ENCODE measurements around the gene SLFN11. TPM values are rescaled to one million over a fixed set of nuclear protein-coding genes. Genes with fewer than 3 reads are reported as not detected.
"Not testable (repeated sequence)": the region's sequence is repeated elsewhere in the genome, so short reads cannot be mapped to it uniquely, and the experiment has no call there.

SLFN11 gene
- total RNA-seq, 1 experiment from 2014 or later, result not detected

DNA sequence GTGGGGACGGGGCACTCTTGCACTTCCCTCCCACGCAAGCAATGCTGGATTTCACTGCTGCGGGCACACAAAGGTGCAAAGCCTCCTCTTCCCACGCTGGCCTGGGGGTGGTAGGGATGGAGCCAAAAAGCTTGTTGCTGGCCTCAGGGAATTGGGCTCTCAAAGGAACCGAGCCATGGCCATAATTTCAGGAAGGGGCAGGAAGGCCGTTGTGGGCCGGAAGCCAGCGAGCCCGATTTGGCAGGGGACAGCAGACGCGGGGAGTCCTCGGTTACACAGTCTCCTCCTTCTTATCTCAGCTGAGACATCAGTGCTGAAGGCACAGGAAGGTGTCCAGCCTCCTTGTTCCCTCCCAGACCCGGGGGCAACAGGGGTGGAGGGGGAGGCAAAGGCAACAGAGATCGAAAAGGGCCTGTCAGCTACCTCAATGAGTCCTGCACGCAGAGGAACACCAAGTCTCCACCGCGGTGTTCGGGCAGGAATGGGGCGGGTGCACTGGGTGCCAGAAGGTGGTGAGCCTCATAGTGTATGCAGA, 59.5 kb downstream of the SLFN11 start:
- intact Hi-C loops (cut with micrococcal nuclease), result loop anchor here (10.0 kb wide), 2 partner anchors 69 to 431 kb away; partner anchors contain the start of gene SLFN5
- BruUV-seq (replicated peaks), result no TSS peak
- ChIA-PET CTCF (interaction anchor here (0.7 to 11.1 kb wide), 17 partner anchors 13 to 418 kb away, joined by 3 to 394 read pairs (median 3); partner anchors contain the start of gene SLFN12L), POLR2A (interaction anchor here (2.4 to 2.7 kb wide), 2 partner anchors 71 to 119 kb away, joined by 6 to 16 read pairs; partner anchors contain the start of genes SLFN12 and SLFN5)
- TF ChIP-seq, protein P1, sequence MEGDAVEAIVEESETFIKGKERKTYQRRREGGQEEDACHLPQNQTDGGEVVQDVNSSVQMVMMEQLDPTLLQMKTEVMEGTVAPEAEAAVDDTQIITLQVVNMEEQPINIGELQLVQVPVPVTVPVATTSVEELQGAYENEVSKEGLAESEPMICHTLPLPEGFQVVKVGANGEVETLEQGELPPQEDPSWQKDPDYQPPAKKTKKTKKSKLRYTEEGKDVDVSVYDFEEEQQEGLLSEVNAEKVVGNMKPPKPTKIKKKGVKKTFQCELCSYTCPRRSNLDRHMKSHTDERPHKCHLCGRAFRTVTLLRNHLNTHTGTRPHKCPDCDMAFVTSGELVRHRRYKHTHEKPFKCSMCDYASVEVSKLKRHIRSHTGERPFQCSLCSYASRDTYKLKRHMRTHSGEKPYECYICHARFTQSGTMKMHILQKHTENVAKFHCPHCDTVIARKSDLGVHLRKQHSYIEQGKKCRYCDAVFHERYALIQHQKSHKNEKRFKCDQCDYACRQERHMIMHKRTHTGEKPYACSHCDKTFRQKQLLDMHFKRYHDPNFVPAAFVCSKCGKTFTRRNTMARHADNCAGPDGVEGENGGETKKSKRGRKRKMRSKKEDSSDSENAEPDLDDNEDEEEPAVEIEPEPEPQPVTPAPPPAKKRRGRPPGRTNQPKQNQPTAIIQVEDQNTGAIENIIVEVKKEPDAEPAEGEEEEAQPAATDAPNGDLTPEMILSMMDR (IDR thresholded peaks at IDR 0.05; ENCODE audit: unreplicated experiment), result no peak
- peak; percentile 26 for DNase-seq (ENCODE audit: unreplicated experiment)
- Mint-ChIP-seq H3K27me3 (ENCODE audit: insufficient read depth, unreplicated experiment) (peaks cover 81% of the 10 kb centered on the region), H3K36me3 (ENCODE audit: insufficient read depth, unreplicated experiment) (no peaks in the 10 kb centered on the region), H3K27ac (ENCODE audit: low read depth, unreplicated experiment) (no peak overlapping the region), H3K9me3 (ENCODE audit: unreplicated experiment) (no peaks in the 10 kb centered on the region), H3K4me3 (ENCODE audit: unreplicated experiment) (no peak overlapping the region), H3K4me1 (ENCODE audit: insufficient read depth, unreplicated experiment) (peaks cover 14% of the 10 kb centered on the region)

DNA sequence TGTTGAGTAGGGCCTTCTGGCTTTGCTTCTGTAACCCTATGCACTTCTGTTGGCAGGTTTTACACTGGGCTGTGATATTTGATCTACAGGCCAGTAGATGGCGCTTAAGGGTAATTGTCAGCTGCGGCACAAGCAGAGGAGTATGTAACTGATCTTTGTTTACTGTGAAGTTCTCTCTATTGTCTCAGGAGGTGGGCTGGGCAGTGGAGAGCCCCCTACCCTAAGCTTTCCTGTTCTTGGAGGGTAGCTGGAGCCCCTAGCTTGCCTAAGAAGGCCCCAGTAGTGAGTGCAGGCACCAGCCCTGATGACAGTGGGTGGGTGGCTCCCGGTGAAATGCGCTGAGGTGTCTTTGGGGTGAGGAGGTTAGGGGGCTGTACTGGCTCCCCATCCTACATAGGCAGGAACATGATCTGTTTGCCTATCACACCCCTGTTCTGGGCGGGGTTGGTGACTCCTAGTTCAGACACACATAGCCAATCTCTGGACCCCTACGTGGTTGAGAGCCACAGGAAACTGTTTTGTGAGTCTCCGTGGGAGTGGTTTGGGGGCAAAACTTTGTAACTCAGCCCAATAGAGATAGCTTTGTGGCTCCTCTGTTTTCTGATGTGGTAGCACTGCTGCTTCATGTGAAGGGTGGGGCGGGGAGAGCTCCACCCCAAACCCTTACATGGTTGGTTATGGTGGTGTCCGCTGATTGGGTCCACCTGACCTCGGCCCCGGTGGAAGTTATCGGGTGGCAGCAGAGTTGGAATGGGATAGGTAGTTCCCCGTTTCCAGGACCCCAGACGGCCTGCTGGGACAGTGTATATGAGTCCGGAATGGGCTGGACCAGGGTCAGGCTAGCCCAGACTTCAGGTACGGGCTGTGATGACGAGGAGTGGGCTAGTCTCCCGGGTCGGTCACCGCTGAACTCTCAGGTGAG, 60.4 kb downstream of the SLFN11 start:
- peaks cover 81% of the 10 kb centered on the region for H3K27me3 Mint-ChIP-seq (ENCODE audit: insufficient read depth, unreplicated experiment)
- peaks cover 14% of the 10 kb centered on the region for H3K4me1 Mint-ChIP-seq (ENCODE audit: insufficient read depth, unreplicated experiment)
- H3K27ac Mint-ChIP-seq (ENCODE audit: low read depth, unreplicated experiment), result no peak overlapping the region
- intact Hi-C loops (cut with micrococcal nuclease), result loop anchor here (1.0 to 10.0 kb wide), 5 partner anchors 68 to 432 kb away; partner anchors contain the start of gene SLFN5
- ChIA-PET POLR2A (interaction anchor here (0.6 to 2.4 kb wide), 3 partner anchors 70 to 215 kb away, joined by 3 to 6 read pairs (median 3); partner anchors contain the start of gene SLFN5), CTCF (interaction anchor here (0.5 to 11.1 kb wide), 57 partner anchors 9 to 870 kb away, joined by 3 to 394 read pairs (median 3); partner anchors contain the start of gene SLFN12L)
- DNase-seq (ENCODE audit: unreplicated experiment), result peak; percentile 77
- H3K9me3 Mint-ChIP-seq (ENCODE audit: unreplicated experiment), result no peaks in the 10 kb centered on the region
- TF ChIP-seq, protein P1 (IDR thresholded peaks at IDR 0.05; ENCODE audit: unreplicated experiment), result peak; percentile 77
- BruUV-seq (replicated peaks), result no TSS peak
- no peaks in the 10 kb centered on the region for H3K36me3 Mint-ChIP-seq (ENCODE audit: insufficient read depth, unreplicated experiment)
- H3K4me3 Mint-ChIP-seq (ENCODE audit: unreplicated experiment), result no peak overlapping the region

- no peak for DNase-seq (ENCODE audit: unreplicated experiment)
- Mint-ChIP-seq H3K27ac (ENCODE audit: low read depth, unreplicated experiment) (no peak overlapping the region), H3K4me3 (ENCODE audit: unreplicated experiment) (no peak overlapping the region), H3K27me3 (ENCODE audit: insufficient read depth, unreplicated experiment) (peaks cover 81% of the 10 kb centered on the region), H3K4me1 (ENCODE audit: insufficient read depth, unreplicated experiment) (peaks cover 14% of the 10 kb centered on the region), H3K9me3 (ENCODE audit: unreplicated experiment) (no peaks in the 10 kb centered on the region), H3K36me3 (ENCODE audit: insufficient read depth, unreplicated experiment) (no peaks in the 10 kb centered on the region)
- TF ChIP-seq, protein P1 (IDR thresholded peaks at IDR 0.05; ENCODE audit: unreplicated experiment), result no peak
- intact Hi-C loops (cut with micrococcal nuclease), result loop anchor here (1.0 to 10.0 kb wide), 5 partner anchors 68 to 432 kb away; partner anchors contain the start of gene SLFN5
- BruUV-seq (replicated peaks), result no TSS peak
- CTCF ChIA-PET, result interaction anchor here (0.5 to 11.1 kb wide), 42 partner anchors 8 to 1242 kb away, joined by 3 to 394 read pairs (median 4); partner anchors contain the start of gene SLFN12L
- POLR2A ChIA-PET, result interaction anchor here (0.6 kb wide), 1 partner anchor 196 kb away, joined by 3 read pairs; no protein-coding TSS in a partner anchor
These were observed 61.1 kb downstream of the SLFN11 start for GRCh38 chr17:35312346-35312745.

DNA sequence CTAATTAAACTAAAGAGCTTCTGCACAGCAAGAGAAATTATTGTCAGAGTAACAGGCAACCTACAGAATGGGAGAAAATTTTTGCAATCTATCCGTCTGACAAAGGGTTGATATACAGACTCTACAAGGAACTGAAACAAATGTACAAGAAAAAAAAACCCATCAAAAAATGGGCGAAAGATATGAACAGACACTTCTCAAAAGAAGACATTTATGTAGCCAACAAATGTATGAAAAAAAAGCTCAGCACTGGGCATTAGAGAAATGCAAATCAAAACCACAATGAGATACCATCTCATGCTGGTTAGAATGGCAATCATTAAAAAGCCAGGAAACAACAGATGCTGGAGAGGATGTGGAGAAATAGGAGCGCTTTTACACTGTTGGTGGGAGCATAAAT, 64.1 kb downstream of the SLFN11 start:
- CTCF ChIA-PET, result interaction anchor here (11.1 kb wide), 1 partner anchor 228 kb away, joined by 394 read pairs; the partner anchor contains the start of gene SLFN12L
- H3K4me1 Mint-ChIP-seq (ENCODE audit: insufficient read depth, unreplicated experiment); intact Hi-C loops (cut with micrococcal nuclease): not testable (repeated sequence)

More for the DNA sequence above, 64.1 kb downstream of the SLFN11 start:
- H3K4me3 Mint-ChIP-seq (ENCODE audit: unreplicated experiment); H3K36me3 Mint-ChIP-seq (ENCODE audit: insufficient read depth, unreplicated experiment); BruUV-seq (replicated peaks); DNase-seq (ENCODE audit: unreplicated experiment); POLR2A ChIA-PET; H3K27ac Mint-ChIP-seq (ENCODE audit: low read depth, unreplicated experiment); H3K9me3 Mint-ChIP-seq (ENCODE audit: unreplicated experiment): not testable (repeated sequence)
- peaks cover 87% of the 10 kb centered on the region for H3K27me3 Mint-ChIP-seq (ENCODE audit: insufficient read depth, unreplicated experiment)

Other genes with a start within 250 kb of the SLFN11 start
- 24.3 and 36.2 TPM in 2 replicates for gene NLE1, start 231.3 kb downstream of the SLFN11 start, total RNA-seq (2022)
- gene UNC45B, start 225.8 kb downstream of the SLFN11 start, total RNA-seq (2022), result not detected in 2 replicates
- gene SLC35G3, start 179.2 kb downstream of the SLFN11 start, total RNA-seq (2022), result not detected in 2 replicates
- 133 and 205 TPM in 2 replicates for gene SLFN5, start 130.5 kb downstream of the SLFN11 start, total RNA-seq (2022)
- gene SLFN12, start 58.9 kb upstream of the SLFN11 start, total RNA-seq (2022), result 6.3 and 8.0 TPM in 2 replicates
- 1.7 and 2.1 TPM in 2 replicates for gene SLFN13, start 75.1 kb upstream of the SLFN11 start, total RNA-seq (2022)
- gene SLFN12L, start 164.1 kb upstream of the SLFN11 start, total RNA-seq (2022), result 0.34 and 0.35 TPM in 2 replicates
- gene SLFN14, start 187.2 kb upstream of the SLFN11 start, total RNA-seq (2022), result not detected in 2 replicates
- gene PEX12, start 204.9 kb upstream of the SLFN11 start, total RNA-seq (2022), result 5.8 and 6.8 TPM in 2 replicates
- 227 and 229 TPM in 2 replicates for gene AP2B1, start 213.7 kb upstream of the SLFN11 start, total RNA-seq (2022)

All from MCF 10A (cell line).